CD4-positive, CD25-positive, alpha-beta regulatory T cell (primary cell): Measurements from ENCODE around the gene A2ML1. TPM values are rescaled to one million over a fixed set of nuclear protein-coding genes. Genes with fewer than 3 reads are reported as not detected.

Source experiments
- ATAC-seq, 2 donors: fragments of 150-1000 bp; cut with Tn5 transposase; one replicate each; pipeline ENCODE4 v1.10.0; 2021; ENCODE audit warnings: low read depth in 2 of 2, moderate number of reproducible peaks in 2 of 2, moderate library complexity in 1 of 2
- DNase-seq, 3 donors: peaks; one replicate each; pipeline versions ENCODE4 v3.0.0 to v3.0.0-alpha.2; 2012 to 2022; ENCODE audit warnings: mixed read lengths in 1 of 3
- H3K27ac ChIP-seq: one replicate; pipeline ENCODE4 v1.7.0; 2013; ENCODE audit warnings: mild to moderate bottlenecking, low read length; ENCODE audit not compliant: insufficient read depth, poor library complexity, severe bottlenecking
- H3K27me3 ChIP-seq: one replicate; pipeline ENCODE4 v1.7.0; 2013; ENCODE audit warnings: low read length; ENCODE audit not compliant: control insufficient read depth, insufficient read depth
- H3K36me3 ChIP-seq: one replicate; pipeline ENCODE4 v1.7.0; 2013; ENCODE audit warnings: mild to moderate bottlenecking, low read length, moderate library complexity; ENCODE audit not compliant: control insufficient read depth, insufficient read depth
- H3K4me1 ChIP-seq: 2 replicates; pipeline ENCODE4 v1.7.0; 2013; ENCODE audit warnings: mild to moderate bottlenecking, low read length; ENCODE audit not compliant: insufficient read depth, control insufficient read depth, poor library complexity, severe bottlenecking
- H3K4me3 ChIP-seq: one replicate; pipeline ENCODE4 v1.7.0; 2013; ENCODE audit warnings: low read depth, mild to moderate bottlenecking, low read length, moderate library complexity
- H3K9me3 ChIP-seq, 2 experiments: 1 replicate in 1 of 2; 2 replicates in 1 of 2; pipeline ENCODE4 v1.7.0; 2013; ENCODE audit warnings: low read length in 2 of 2, mild to moderate bottlenecking in 1 of 2, moderate library complexity in 1 of 2; ENCODE audit not compliant: control insufficient read depth in 2 of 2
- H3K27ac Mint-ChIP-seq, 3 donors: one replicate each; pipeline ENCODE4 v1.8.0; 2020 to 2022; ENCODE audit warnings: mild to moderate bottlenecking in 3 of 3, mixed read lengths in 3 of 3, moderate library complexity in 2 of 3
- H3K27me3 Mint-ChIP-seq: one replicate; pipeline ENCODE4 v1.8.0; 2022; ENCODE audit warnings: mild to moderate bottlenecking, mixed read lengths
- H3K36me3 Mint-ChIP-seq: one replicate; pipeline ENCODE4 v1.8.0; 2020; ENCODE audit warnings: mixed read lengths
- H3K4me1 Mint-ChIP-seq, 4 donors: one replicate each; pipeline ENCODE4 v1.8.0; 2020 to 2022; ENCODE audit warnings: mixed read lengths in 4 of 4, mild to moderate bottlenecking in 1 of 4
- H3K4me3 Mint-ChIP-seq, 4 donors: one replicate each; pipeline ENCODE4 v1.8.0; 2020 to 2022; ENCODE audit warnings: mild to moderate bottlenecking in 4 of 4, mixed read lengths in 4 of 4, moderate library complexity in 3 of 4
- H3K9me3 Mint-ChIP-seq, 7 donors: one replicate each; pipeline ENCODE4 v1.8.0; 2020 to 2022; ENCODE audit warnings: mixed read lengths in 7 of 7, mild to moderate bottlenecking in 3 of 7, moderate library complexity in 2 of 7
- polyA plus RNA-seq, 4 donors: library from polyadenylated mRNA; unstranded; fragments of 300-500 nt; fragmentation: Illumina TruSeq; gene quantifications; one replicate each; pipeline ENCODE4 v1.2.3, GENCODE V29; 2021
- total RNA-seq: library from RNA; stranded (reverse); gene quantifications from one replicate; pipeline ENCODE4 v1.2.3, GENCODE V29; 2022

The A2ML1 gene
- total and polyA plus RNA-seq, 5 donors from 2014 or later: not detected

DNA sequence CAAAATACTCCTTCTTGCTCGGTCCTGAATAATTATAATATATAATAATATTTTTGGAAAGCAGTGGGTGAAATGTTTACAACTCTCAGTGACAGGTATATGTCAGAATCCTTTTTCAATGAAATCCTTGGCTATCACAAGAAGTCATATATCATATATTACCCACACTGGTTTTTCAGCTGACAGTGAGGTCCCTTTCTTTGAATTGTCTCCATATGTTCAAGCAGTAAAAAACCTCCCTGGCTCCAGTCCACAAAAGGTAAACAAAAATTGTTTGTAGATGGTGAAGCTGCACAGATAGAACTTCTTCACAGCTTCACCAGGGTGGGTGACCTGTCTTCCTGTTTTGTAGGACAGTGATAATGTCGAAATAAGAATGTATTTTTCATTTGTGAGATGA lies 44.0 kb downstream of the A2ML1 start:
- no peak for ATAC-seq
- Histone ChIP-seq H3K4me3 (no peak overlapping the region), H3K27me3 (no peaks in the 10 kb centered on the region), H3K4me1 (no peaks in the 10 kb centered on the region), H3K36me3 (no peaks in the 10 kb centered on the region), H3K9me3 (no peaks in the 10 kb centered on the region), H3K27ac (no peak overlapping the region)
- no peaks in the 10 kb centered on the region for H3K9me3 Mint-ChIP-seq
- DNase-seq: no peak
- peaks cover 5% of the 10 kb centered on the region for H3K27me3 Mint-ChIP-seq
- H3K4me3 Mint-ChIP-seq: no peak overlapping the region
- no peaks in the 10 kb centered on the region for H3K4me1 Mint-ChIP-seq
- H3K36me3 Mint-ChIP-seq: no peaks in the 10 kb centered on the region
- H3K27ac Mint-ChIP-seq: no peak overlapping the region

DNA sequence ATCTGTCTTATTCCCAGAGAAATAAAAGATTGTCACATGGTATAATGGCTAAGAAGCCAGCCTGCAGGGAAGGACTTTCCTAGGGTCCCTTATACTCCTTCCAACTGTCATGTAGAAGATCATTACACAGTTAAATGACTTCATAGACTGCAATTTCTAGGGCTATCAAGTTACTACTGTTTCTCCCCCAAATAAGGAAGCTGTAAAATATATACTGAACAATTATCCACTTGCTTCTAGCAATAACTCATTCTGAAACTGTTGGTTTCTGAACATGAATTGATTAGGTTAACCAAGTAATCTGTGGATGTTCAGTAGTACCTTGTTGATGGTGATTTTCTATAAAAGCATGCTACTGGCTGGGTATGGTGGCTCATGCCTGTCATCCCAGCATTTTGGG lies 44.6 kb downstream of the A2ML1 start:
- H3K4me3 Mint-ChIP-seq: no peak overlapping the region

DNA sequence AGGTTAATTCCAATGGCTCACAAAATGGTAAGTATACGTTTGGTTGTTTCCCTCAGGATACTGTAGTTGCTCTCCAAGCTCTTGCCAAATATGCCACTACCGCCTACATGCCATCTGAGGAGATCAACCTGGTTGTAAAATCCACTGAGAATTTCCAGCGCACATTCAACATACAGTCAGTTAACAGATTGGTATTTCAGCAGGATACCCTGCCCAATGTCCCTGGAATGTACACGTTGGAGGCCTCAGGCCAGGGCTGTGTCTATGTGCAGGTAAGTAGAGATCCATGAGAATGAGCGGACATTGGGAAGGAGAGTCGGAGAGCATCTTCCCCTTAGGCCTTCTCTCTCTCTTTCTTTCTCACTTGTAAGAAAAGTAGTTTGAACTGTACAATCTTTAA lies 45.4 kb downstream of the A2ML1 start:
- Mint-ChIP-seq H3K27ac (no peak overlapping the region), H3K36me3 (no peaks in the 10 kb centered on the region), H3K9me3 (no peaks in the 10 kb centered on the region), H3K4me3 (no peak overlapping the region), H3K4me1 (no peaks in the 10 kb centered on the region), H3K27me3 (peaks cover 5% of the 10 kb centered on the region)
- ATAC-seq: no peak
- H3K36me3 ChIP-seq: no peaks in the 10 kb centered on the region
- H3K4me1 ChIP-seq: no peaks in the 10 kb centered on the region
- no peaks in the 10 kb centered on the region for H3K27me3 ChIP-seq
- H3K9me3 ChIP-seq: no peaks in the 10 kb centered on the region
- no peak for DNase-seq
- H3K27ac ChIP-seq: no peak overlapping the region
- H3K4me3 ChIP-seq: no peak overlapping the region

More for the DNA sequence above, 44.6 kb downstream of the A2ML1 start:
- Histone ChIP-seq H3K9me3 (no peaks in the 10 kb centered on the region), H3K4me3 (no peak overlapping the region), H3K27ac (no peak overlapping the region), H3K36me3 (no peaks in the 10 kb centered on the region), H3K4me1 (no peaks in the 10 kb centered on the region), H3K27me3 (no peaks in the 10 kb centered on the region)
- peaks cover 5% of the 10 kb centered on the region for H3K27me3 Mint-ChIP-seq
- H3K36me3 Mint-ChIP-seq: no peaks in the 10 kb centered on the region
- no peak overlapping the region for H3K27ac Mint-ChIP-seq
- no peaks in the 10 kb centered on the region for H3K9me3 Mint-ChIP-seq
- DNase-seq: peak in 1 of 3 donors; percentile 4
- H3K4me1 Mint-ChIP-seq: no peaks in the 10 kb centered on the region
- ATAC-seq: no peak

DNA sequence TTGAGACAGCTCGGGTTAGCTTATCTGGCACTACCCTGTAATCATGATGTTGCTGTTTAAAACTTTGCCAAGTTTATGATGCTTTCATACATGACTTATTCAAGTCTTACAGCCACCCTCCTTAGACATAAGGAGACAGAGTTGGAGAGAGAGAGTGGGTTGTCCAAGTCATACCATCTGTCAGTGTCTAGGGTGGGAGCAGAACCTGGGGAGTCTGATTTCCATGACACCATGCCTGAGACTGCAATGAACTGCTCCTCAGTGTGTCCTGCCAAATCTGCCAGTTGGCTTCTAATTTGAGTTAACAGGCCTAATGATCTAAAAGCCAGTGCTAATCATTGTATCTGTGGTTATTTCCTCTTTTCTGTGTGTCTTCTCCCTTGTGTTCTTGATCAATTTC lies 48.2 kb downstream of the A2ML1 start:
- H3K4me3 Mint-ChIP-seq: no peak overlapping the region
- no peaks in the 10 kb centered on the region for H3K36me3 Mint-ChIP-seq
- DNase-seq (no peak), ATAC-seq (no peak)
- no peaks in the 10 kb centered on the region for H3K4me1 Mint-ChIP-seq
- peaks cover 5% of the 10 kb centered on the region for H3K27me3 Mint-ChIP-seq
- Histone ChIP-seq H3K4me3 (no peak overlapping the region), H3K9me3 (no peaks in the 10 kb centered on the region), H3K27me3 (no peaks in the 10 kb centered on the region), H3K27ac (no peak overlapping the region), H3K4me1 (no peaks in the 10 kb centered on the region), H3K36me3 (no peaks in the 10 kb centered on the region)
- H3K9me3 Mint-ChIP-seq: no peaks in the 10 kb centered on the region
- H3K27ac Mint-ChIP-seq: no peak overlapping the region

DNA sequence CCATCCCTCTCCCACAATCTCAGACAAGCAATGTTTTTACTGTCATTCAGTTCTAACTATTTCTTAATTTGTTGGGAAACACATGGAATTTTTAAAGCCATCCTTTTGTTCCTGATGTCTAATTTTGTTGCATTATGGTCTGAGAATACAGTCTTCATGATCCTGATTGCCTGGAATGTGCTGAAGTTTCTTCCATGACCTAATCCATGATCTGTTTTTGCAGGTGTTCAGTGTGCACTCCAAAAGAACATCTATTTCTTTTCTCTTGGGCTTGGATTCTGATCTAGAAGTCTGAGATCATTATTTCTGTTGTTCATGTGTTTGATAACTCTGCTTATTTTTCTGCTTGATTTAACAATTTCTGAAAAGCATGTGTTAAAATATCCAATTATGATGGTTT lies 48.6 kb downstream of the A2ML1 start:
- no peak overlapping the region for H3K4me3 ChIP-seq
- ATAC-seq (no peak), DNase-seq (no peak)
- Mint-ChIP-seq H3K9me3 (no peaks in the 10 kb centered on the region), H3K4me3 (no peak overlapping the region), H3K27me3 (peaks cover 5% of the 10 kb centered on the region), H3K4me1 (no peaks in the 10 kb centered on the region), H3K27ac (no peak overlapping the region), H3K36me3 (no peaks in the 10 kb centered on the region)
- no peak overlapping the region for H3K27ac ChIP-seq
- H3K9me3 ChIP-seq: no peaks in the 10 kb centered on the region
- H3K4me1 ChIP-seq: no peaks in the 10 kb centered on the region
- no peaks in the 10 kb centered on the region for H3K27me3 ChIP-seq
- no peaks in the 10 kb centered on the region for H3K36me3 ChIP-seq

DNA sequence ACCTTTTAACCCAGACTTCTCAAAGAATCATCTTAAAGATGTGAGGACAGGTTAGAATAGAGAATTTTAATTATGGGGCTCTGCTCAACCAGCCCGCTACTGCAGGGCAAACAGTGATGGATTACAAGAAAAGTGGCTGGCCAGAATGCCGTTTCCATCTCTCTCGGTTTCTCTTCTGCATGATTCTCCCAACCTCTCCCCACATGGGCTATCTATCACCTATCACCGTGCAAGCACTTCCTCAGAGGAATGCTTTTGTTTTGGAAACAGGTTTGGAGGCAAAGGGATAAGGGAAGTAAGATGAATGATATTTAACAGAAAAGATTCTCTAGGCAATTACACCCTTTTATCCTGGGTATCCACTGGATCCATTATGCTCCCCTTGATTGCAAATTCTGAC lies 54.5 kb downstream of the A2ML1 start:
- no peak overlapping the region for H3K4me3 ChIP-seq
- H3K36me3 ChIP-seq: no peaks in the 10 kb centered on the region
- ATAC-seq (no peak), DNase-seq (no peak)
- H3K36me3 Mint-ChIP-seq: no peaks in the 10 kb centered on the region
- H3K27me3 ChIP-seq: no peaks in the 10 kb centered on the region
- no peaks in the 10 kb centered on the region for H3K9me3 Mint-ChIP-seq
- peaks cover 0 to 3% (median 0%) of the 10 kb centered on the region in 4 donors for H3K4me1 Mint-ChIP-seq
- no peak overlapping the region for H3K27ac Mint-ChIP-seq
- H3K4me3 Mint-ChIP-seq: no peak overlapping the region
- H3K27ac ChIP-seq: no peak overlapping the region
- peaks cover 16% of the 10 kb centered on the region for H3K27me3 Mint-ChIP-seq
- H3K4me1 ChIP-seq: no peaks in the 10 kb centered on the region
- no peaks in the 10 kb centered on the region for H3K9me3 ChIP-seq

DNA sequence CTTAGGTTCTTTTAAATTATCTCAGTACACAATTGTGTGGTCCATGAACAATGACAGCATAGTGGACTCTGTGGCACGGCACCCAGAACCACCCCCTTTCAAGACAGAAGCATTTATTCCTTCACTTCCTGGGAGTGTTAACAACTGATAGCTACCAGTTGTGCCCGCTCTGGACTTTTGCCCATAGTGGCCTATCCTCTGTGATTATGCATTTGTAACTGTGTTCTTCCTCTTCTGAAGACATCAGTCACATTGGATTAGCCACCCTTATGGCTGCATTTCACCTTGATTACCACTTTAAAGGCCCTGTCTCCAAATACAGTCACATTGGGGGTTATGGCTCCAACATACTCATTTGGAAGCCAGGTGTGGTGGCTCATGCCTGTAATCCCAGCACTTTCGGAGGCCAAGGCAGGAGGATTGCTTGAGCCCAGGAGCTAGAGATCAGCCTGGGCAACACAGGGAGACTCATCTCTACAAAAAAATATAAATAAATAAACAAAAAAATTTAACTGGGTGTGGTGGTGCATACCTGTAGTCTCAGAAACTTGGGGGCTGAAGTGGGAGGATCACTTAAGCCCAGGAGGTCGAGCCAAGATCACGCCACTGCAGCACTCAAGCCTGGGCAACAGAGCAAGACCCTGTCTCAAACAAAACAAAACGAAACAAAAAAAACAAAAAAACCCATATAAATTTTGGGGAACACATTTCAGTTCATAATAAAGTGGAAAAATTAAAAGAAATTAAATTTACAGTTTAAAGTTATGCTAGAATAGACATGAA lies 64.3 kb downstream of the A2ML1 start:
- peaks cover 0 to 5% (median 0%) of the 10 kb centered on the region in 4 donors for H3K4me1 Mint-ChIP-seq
- ATAC-seq: no peak
- Histone ChIP-seq H3K27me3 (no peaks in the 10 kb centered on the region), H3K9me3 (no peaks in the 10 kb centered on the region), H3K4me1 (peaks cover 4% of the 10 kb centered on the region), H3K27ac (no peak overlapping the region), H3K4me3 (no peak overlapping the region), H3K36me3 (no peaks in the 10 kb centered on the region)
- no peak overlapping the region for H3K4me3 Mint-ChIP-seq
- H3K27ac Mint-ChIP-seq: no peak overlapping the region
- DNase-seq: no peak
- H3K27me3 Mint-ChIP-seq: peaks cover 14% of the 10 kb centered on the region
- H3K9me3 Mint-ChIP-seq: peaks cover 0 to 2% (median 0%) of the 10 kb centered on the region in 7 donors
- H3K36me3 Mint-ChIP-seq: no peaks in the 10 kb centered on the region

DNA sequence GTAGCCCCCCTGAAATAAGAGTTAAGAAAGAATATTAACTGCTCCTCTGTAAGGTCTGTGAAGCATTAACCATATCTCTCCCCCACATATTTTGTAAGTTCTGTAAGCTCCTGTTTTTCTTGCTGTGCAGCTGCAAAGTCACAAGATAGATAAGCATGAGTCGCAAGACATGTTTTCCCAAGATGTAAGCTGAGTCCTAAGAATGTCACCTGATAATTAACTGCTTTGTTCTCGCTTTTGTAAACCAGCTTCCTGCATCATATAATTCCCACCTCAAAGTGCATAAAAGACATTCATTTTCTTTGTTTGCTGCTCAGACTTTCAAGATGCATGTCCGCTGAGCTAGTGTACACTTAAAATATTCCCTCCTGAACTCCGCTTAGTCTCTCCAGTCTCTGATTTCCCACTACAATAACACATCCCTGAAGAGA lies 64.9 kb downstream of the A2ML1 start:
- H3K27ac Mint-ChIP-seq: no peak overlapping the region
- ATAC-seq: no peak
- H3K9me3 Mint-ChIP-seq: peaks cover 0 to 2% (median 0%) of the 10 kb centered on the region in 7 donors
- H3K27me3 ChIP-seq: no peaks in the 10 kb centered on the region
- H3K4me3 Mint-ChIP-seq: no peak overlapping the region
- H3K4me1 ChIP-seq: peaks cover 4% of the 10 kb centered on the region
- H3K4me3 ChIP-seq: no peak overlapping the region
- H3K36me3 Mint-ChIP-seq: no peaks in the 10 kb centered on the region
- no peak for DNase-seq
- H3K4me1 Mint-ChIP-seq: peaks cover 0 to 5% (median 0%) of the 10 kb centered on the region in 4 donors
- H3K9me3 ChIP-seq: no peaks in the 10 kb centered on the region
- peaks cover 15% of the 10 kb centered on the region for H3K27me3 Mint-ChIP-seq
- H3K36me3 ChIP-seq: no peaks in the 10 kb centered on the region
- H3K27ac ChIP-seq: no peak overlapping the region
